ENCODE data around the gene PNCK.

The PNCK gene
- total RNA-seq, result 0 to 0.61 (median 0.19) reads per million in 3 donors

- no peaks in the 10 kb centered on the region for H3K9me3 ChIP-seq (ENCODE audit: control insufficient read depth, low read length)
- DNase-seq, result no peak
- no peaks in the 10 kb centered on the region for H3K4me1 ChIP-seq (ENCODE audit: control insufficient read depth, insufficient read depth, low read length, poor library complexity, severe bottlenecking)
- no peak within 1 kb of the TSS for H3K27ac ChIP-seq (ENCODE audit: insufficient read depth, low read length, poor library complexity, severe bottlenecking)
- H3K36me3 ChIP-seq (ENCODE audit: control insufficient read depth, insufficient read depth, low read length), result no peaks in the 10 kb centered on the region
- no peaks in the 10 kb centered on the region for H3K27me3 ChIP-seq (replicated peaks; ENCODE audit: control insufficient read depth, insufficient read depth, low read length, poor library complexity, severe bottlenecking)
- no peak within 1 kb of the TSS for H3K4me3 ChIP-seq (ENCODE audit: insufficient read depth, low read depth, low read length, poor library complexity, severe bottlenecking)
These were observed at the start of gene PNCK for GRCh38 chrX:153673428-153674218. Gene PNCK (minus strand): TSS chrX:153673813. CDS start chrX:153673076, 737 bp downstream.

GRCh38 chrX:153722704-153723350 lies 49.2 kb upstream of the PNCK start:
- peaks cover 19% of the 10 kb centered on the region for H3K36me3 ChIP-seq (ENCODE audit: control insufficient read depth, insufficient read depth, low read length)
- H3K4me3 ChIP-seq (ENCODE audit: insufficient read depth, low read depth, low read length, poor library complexity, severe bottlenecking), result peak overlapping the region; percentile 56
- H3K27me3 ChIP-seq (replicated peaks; ENCODE audit: control insufficient read depth, insufficient read depth, low read length, poor library complexity, severe bottlenecking), result no peaks in the 10 kb centered on the region
- H3K9me3 ChIP-seq (ENCODE audit: control insufficient read depth, low read length), result no peaks in the 10 kb centered on the region
- DNase-seq, result no peak
- H3K27ac ChIP-seq (ENCODE audit: insufficient read depth, low read length, poor library complexity, severe bottlenecking), result peak overlapping the region; percentile 73
- H3K4me1 ChIP-seq (ENCODE audit: control insufficient read depth, insufficient read depth, low read length, poor library complexity, severe bottlenecking), result peaks cover 26% of the 10 kb centered on the region

- H3K9me3 ChIP-seq (ENCODE audit: control insufficient read depth, low read length), result no peaks in the 10 kb centered on the region
- peaks cover 3% of the 10 kb centered on the region for H3K4me1 ChIP-seq (ENCODE audit: control insufficient read depth, insufficient read depth, low read length, poor library complexity, severe bottlenecking)
- no peak overlapping the region for H3K4me3 ChIP-seq (ENCODE audit: insufficient read depth, low read depth, low read length, poor library complexity, severe bottlenecking)
- peaks cover 28% of the 10 kb centered on the region for H3K36me3 ChIP-seq (ENCODE audit: control insufficient read depth, insufficient read depth, low read length)
- H3K27me3 ChIP-seq (replicated peaks; ENCODE audit: control insufficient read depth, insufficient read depth, low read length, poor library complexity, severe bottlenecking), result no peaks in the 10 kb centered on the region
- no peak for DNase-seq
- no peak overlapping the region for H3K27ac ChIP-seq (ENCODE audit: insufficient read depth, low read length, poor library complexity, severe bottlenecking)
These were observed 46.1 kb upstream of the PNCK start for GRCh38 chrX:153719701-153720100.

DNA sequence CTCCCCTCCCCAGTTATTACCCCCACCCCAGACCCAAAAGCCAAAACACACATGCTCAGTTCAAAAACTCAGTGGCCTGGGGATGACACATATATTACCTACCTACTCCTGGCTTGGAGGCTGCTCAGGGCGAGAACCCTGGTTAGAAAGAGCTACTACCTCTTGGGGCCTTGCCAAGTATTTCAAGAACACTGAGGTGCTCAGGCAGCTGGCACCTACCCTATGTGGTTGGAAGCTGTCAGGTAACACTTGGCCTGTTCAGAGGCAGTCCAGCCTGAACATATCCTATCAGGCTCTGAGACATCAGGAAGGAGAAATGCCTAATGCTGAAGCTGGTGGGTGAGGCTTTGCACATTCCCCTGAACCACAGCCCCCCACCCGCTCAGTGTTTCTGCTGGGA lies 45.6 kb upstream of the PNCK start:
- peaks cover 3% of the 10 kb centered on the region for H3K4me1 ChIP-seq (ENCODE audit: control insufficient read depth, insufficient read depth, low read length, poor library complexity, severe bottlenecking)
- no peaks in the 10 kb centered on the region for H3K27me3 ChIP-seq (replicated peaks; ENCODE audit: control insufficient read depth, insufficient read depth, low read length, poor library complexity, severe bottlenecking)
- H3K9me3 ChIP-seq (ENCODE audit: control insufficient read depth, low read length), result no peaks in the 10 kb centered on the region
- H3K4me3 ChIP-seq (ENCODE audit: insufficient read depth, low read depth, low read length, poor library complexity, severe bottlenecking), result no peak overlapping the region
- no peak overlapping the region for H3K27ac ChIP-seq (ENCODE audit: insufficient read depth, low read length, poor library complexity, severe bottlenecking)
- peaks cover 33% of the 10 kb centered on the region for H3K36me3 ChIP-seq (ENCODE audit: control insufficient read depth, insufficient read depth, low read length)
- DNase-seq, result no peak

- no peak overlapping the region for H3K4me3 ChIP-seq (ENCODE audit: insufficient read depth, low read depth, low read length, poor library complexity, severe bottlenecking)
- H3K36me3 ChIP-seq (ENCODE audit: control insufficient read depth, insufficient read depth, low read length), result peaks cover 34% of the 10 kb centered on the region
- no peak overlapping the region for H3K27ac ChIP-seq (ENCODE audit: insufficient read depth, low read length, poor library complexity, severe bottlenecking)
- H3K4me1 ChIP-seq (ENCODE audit: control insufficient read depth, insufficient read depth, low read length, poor library complexity, severe bottlenecking), result peaks cover 2% of the 10 kb centered on the region
- no peak for DNase-seq
- no peaks in the 10 kb centered on the region for H3K9me3 ChIP-seq (ENCODE audit: control insufficient read depth, low read length)
- no peaks in the 10 kb centered on the region for H3K27me3 ChIP-seq (replicated peaks; ENCODE audit: control insufficient read depth, insufficient read depth, low read length, poor library complexity, severe bottlenecking)
These were observed 43.8 kb upstream of the PNCK start for GRCh38 chrX:153717445-153717844.

DNA sequence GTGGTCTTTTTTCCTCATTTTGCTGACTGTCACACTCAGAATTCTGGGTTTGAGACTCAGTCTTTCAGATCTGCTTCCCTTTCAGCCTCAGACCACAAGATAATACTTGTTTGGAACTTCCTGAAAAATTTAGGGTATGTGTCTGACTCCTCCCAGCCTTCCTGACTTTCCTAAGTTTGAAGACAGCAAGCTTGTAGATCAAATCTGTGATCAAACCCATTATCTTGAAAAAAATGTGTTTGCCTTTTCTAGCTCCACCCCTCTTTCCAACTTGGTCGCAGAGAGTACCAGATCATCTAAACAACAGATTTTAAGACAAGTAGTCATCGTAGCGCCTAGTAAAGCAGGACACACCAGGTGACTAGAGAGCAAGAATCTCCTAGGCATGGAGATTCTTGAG lies 40.6 kb upstream of the PNCK start:
- Histone ChIP-seq H3K4me3 (ENCODE audit: insufficient read depth, low read depth, low read length, poor library complexity, severe bottlenecking) (no peak overlapping the region), H3K27ac (ENCODE audit: insufficient read depth, low read length, poor library complexity, severe bottlenecking) (no peak overlapping the region), H3K9me3 (ENCODE audit: control insufficient read depth, low read length) (no peaks in the 10 kb centered on the region), H3K27me3 (replicated peaks; ENCODE audit: control insufficient read depth, insufficient read depth, low read length, poor library complexity, severe bottlenecking) (no peaks in the 10 kb centered on the region), H3K4me1 (ENCODE audit: control insufficient read depth, insufficient read depth, low read length, poor library complexity, severe bottlenecking) (no peaks in the 10 kb centered on the region), H3K36me3 (ENCODE audit: control insufficient read depth, insufficient read depth, low read length) (peaks cover 27% of the 10 kb centered on the region)
- DNase-seq, result no peak

DNA sequence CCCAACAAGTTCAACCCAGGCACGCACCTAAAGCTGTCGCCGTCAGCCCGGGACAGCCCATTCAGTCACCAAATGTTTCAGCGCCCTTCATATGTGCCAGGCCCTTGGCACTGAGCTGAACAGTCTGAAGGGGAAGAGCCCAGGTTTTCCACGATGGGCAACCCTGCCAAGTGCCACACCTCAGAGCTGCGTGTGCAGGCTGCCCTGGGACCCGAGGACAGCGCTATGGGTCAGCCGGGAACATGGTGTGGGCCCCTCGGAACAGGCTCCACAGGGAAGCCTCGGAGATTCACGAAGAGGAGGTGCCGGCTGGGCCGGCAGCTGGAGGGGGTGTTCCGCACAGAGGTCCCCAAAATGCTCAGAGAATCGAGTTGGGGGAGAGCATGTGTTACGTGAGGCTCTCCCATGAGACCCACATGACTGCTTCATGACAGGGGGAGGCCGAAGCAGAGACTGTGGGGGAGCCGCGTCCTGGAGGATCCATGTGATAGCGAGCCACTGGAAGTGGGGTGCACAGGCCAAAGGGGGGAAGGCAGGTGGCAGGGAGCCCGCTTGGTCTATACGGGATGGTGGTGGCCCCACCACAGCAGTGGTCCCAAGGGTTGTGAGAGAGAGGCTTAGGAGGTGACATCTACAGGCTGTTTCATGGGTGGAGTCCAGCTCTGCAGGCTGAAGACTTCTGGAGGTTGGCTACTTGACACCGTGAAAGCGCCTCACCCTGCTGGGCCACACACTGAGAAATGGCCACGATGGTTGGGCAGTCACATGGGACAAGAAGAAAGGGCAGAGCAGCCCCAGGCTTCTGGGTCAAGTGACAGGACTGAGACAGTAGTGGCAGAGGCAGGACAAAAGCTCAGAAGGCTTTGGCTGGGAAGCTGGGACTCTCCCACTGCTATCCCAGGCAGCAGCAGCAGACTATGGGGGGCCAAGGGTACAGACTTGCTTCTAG lies 36.4 kb upstream of the PNCK start:
- Histone ChIP-seq H3K9me3 (ENCODE audit: control insufficient read depth, low read length) (no peaks in the 10 kb centered on the region), H3K27me3 (replicated peaks; ENCODE audit: control insufficient read depth, insufficient read depth, low read length, poor library complexity, severe bottlenecking) (no peaks in the 10 kb centered on the region), H3K4me1 (ENCODE audit: control insufficient read depth, insufficient read depth, low read length, poor library complexity, severe bottlenecking) (no peaks in the 10 kb centered on the region), H3K4me3 (ENCODE audit: insufficient read depth, low read depth, low read length, poor library complexity, severe bottlenecking) (no peak overlapping the region), H3K27ac (ENCODE audit: insufficient read depth, low read length, poor library complexity, severe bottlenecking) (no peak overlapping the region), H3K36me3 (ENCODE audit: control insufficient read depth, insufficient read depth, low read length) (peaks cover 17% of the 10 kb centered on the region)
- DNase-seq, result no peak

- Histone ChIP-seq H3K4me1 (ENCODE audit: control insufficient read depth, insufficient read depth, low read length, poor library complexity, severe bottlenecking) (no peaks in the 10 kb centered on the region), H3K27me3 (replicated peaks; ENCODE audit: control insufficient read depth, insufficient read depth, low read length, poor library complexity, severe bottlenecking) (no peaks in the 10 kb centered on the region), H3K9me3 (ENCODE audit: control insufficient read depth, low read length) (no peaks in the 10 kb centered on the region), H3K4me3 (ENCODE audit: insufficient read depth, low read depth, low read length, poor library complexity, severe bottlenecking) (no peak overlapping the region), H3K27ac (ENCODE audit: insufficient read depth, low read length, poor library complexity, severe bottlenecking) (no peak overlapping the region), H3K36me3 (ENCODE audit: control insufficient read depth, insufficient read depth, low read length) (peaks cover 17% of the 10 kb centered on the region)
- peak in 1 of 3 donors; percentile 12 for DNase-seq
These were observed 34.8 kb upstream of the PNCK start for GRCh38 chrX:153708415-153708814.

DNA sequence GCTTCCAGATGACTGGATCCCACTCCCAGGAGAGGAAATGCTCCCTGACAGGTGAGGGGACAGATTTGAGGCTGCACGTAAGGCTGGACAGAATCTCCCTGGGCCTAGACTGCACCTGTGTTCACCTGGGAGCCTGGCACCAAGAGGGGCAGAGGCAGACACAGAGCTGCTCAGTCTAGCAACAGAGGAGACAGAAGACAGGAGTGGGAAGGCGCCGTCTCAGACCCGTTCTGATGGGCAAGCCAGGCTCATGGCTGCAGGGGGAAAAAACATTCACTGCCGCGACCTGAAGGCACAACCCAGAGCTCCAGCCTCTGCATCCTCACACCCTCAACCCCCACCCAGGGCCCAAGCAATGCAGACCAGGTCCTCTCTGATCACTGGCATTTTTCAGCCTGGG lies 33.8 kb upstream of the PNCK start:
- Histone ChIP-seq H3K36me3 (ENCODE audit: control insufficient read depth, insufficient read depth, low read length) (peaks cover 26% of the 10 kb centered on the region), H3K9me3 (ENCODE audit: control insufficient read depth, low read length) (no peaks in the 10 kb centered on the region), H3K27ac (ENCODE audit: insufficient read depth, low read length, poor library complexity, severe bottlenecking) (no peak overlapping the region), H3K27me3 (replicated peaks; ENCODE audit: control insufficient read depth, insufficient read depth, low read length, poor library complexity, severe bottlenecking) (no peaks in the 10 kb centered on the region), H3K4me1 (ENCODE audit: control insufficient read depth, insufficient read depth, low read length, poor library complexity, severe bottlenecking) (no peaks in the 10 kb centered on the region), H3K4me3 (ENCODE audit: insufficient read depth, low read depth, low read length, poor library complexity, severe bottlenecking) (no peak overlapping the region)
- DNase-seq, result no peak
